Caco-2 (cell line): ENCODE measurements around the gene PLBD2. TPM values are rescaled to one million over a fixed set of nuclear protein-coding genes. Genes with fewer than 3 reads are reported as not detected.

ENCODE experiments used
- BruUV-seq: library from RNA; stranded (reverse); fragments of 400-500 nt; replicated peaks from 2 replicates; lab custom pipeline; 2021; lab: Mats Ljungman, UMichigan
- CTCF ChIA-PET: fragments of 300-600 bp; sonication (Branson Sonifier 250); formaldehyde crosslinking; loops from one replicate; lab custom pipeline; 2022; ENCODE audit warnings: antibody characterized with exemption; lab: Charles Lee
- POLR2A ChIA-PET: fragments of 300-600 bp; sonication (Branson Sonifier 250); formaldehyde crosslinking; loops from one replicate; lab custom pipeline; 2022; ENCODE audit warnings: antibody characterized with exemption; lab: Charles Lee
- DNase-seq, 2 experiments: peaks; one replicate each; pipeline versions ENCODE4 v3.0.0 to v3.0.0-alpha.2; 2020 to 2022
- H3K27me3 ChIP-seq: replicated peaks from 2 replicates; pipeline ENCODE4 v1.6.0; 2011; ENCODE audit warnings: low read length; ENCODE audit not compliant: control insufficient read depth, insufficient read depth
- H3K36me3 ChIP-seq: 2 replicates; pipeline ENCODE4 v1.5.1; 2011; ENCODE audit warnings: low read length; ENCODE audit not compliant: control insufficient read depth, insufficient read depth
- H3K4me1 ChIP-seq: fragments of 250-450 bp; sonication (Bioruptor Pico); 2 replicates; pipeline ENCODE4 v1.5.1; 2020; ENCODE audit warnings: mild to moderate bottlenecking
- H3K4me3 ChIP-seq: 2 replicates; pipeline ENCODE4 v1.5.1; 2011; ENCODE audit warnings: low read depth, mild to moderate bottlenecking, control low read depth, low read length
- H3K9me3 ChIP-seq: fragments of 250-450 bp; sonication (Bioruptor Pico); 2 replicates; pipeline ENCODE4 v1.5.1; 2020; ENCODE audit warnings: mild to moderate bottlenecking, moderate library complexity
- H3K27ac Mint-ChIP-seq: one replicate; pipeline ENCODE4 v1.8.0; 2022; ENCODE audit warnings: mixed read lengths; ENCODE audit not compliant: unreplicated experiment
- H3K27me3 Mint-ChIP-seq: one replicate; pipeline ENCODE4 v1.8.0; 2022; ENCODE audit warnings: mixed read lengths; ENCODE audit not compliant: insufficient read depth, unreplicated experiment
- H3K36me3 Mint-ChIP-seq: one replicate; pipeline ENCODE4 v1.8.0; 2022; ENCODE audit warnings: mild to moderate bottlenecking, mixed read lengths; ENCODE audit not compliant: insufficient read depth, unreplicated experiment
- H3K4me1 Mint-ChIP-seq: one replicate; pipeline ENCODE4 v1.8.0; 2022; ENCODE audit warnings: low read depth, mixed read lengths; ENCODE audit not compliant: unreplicated experiment
- H3K4me3 Mint-ChIP-seq: one replicate; pipeline ENCODE4 v1.8.0; 2022; ENCODE audit warnings: mild to moderate bottlenecking, moderate library complexity, mixed read lengths; ENCODE audit not compliant: unreplicated experiment
- H3K9me3 Mint-ChIP-seq: one replicate; pipeline ENCODE4 v1.8.0; 2022; ENCODE audit warnings: mixed read lengths; ENCODE audit not compliant: unreplicated experiment
- intact Hi-C: fragments of 100-400 bp; cut with micrococcal nuclease; formaldehyde crosslinking; loops from one replicate; pipeline ENCODE4 v1.10.0; 2022; ENCODE audit not compliant: unreplicated experiment
- total RNA-seq: library from RNA; stranded (reverse); gene quantifications from 2 replicates; pipeline ENCODE4 v1.2.3, GENCODE V29; 2022
- TF ChIP-seq, protein P1 (sequence below), 2 experiments: fragments of 200-600 bp in 1 of 2; IDR thresholded peaks; 1 replicate in 1 of 2; 2 replicates in 1 of 2; pipeline versions ENCODE4 v1.5.1 to v1.8.0; 2011 to 2022; ENCODE audit warnings: antibody characterized with exemption in 1 of 2, control low read depth in 1 of 2, inconsistent platforms in 1 of 2, low read depth in 1 of 2, low read length in 1 of 2, mild to moderate bottlenecking in 1 of 2, moderate library complexity in 1 of 2; ENCODE audit not compliant: insufficient read depth in 1 of 2, severe bottlenecking in 1 of 2, unreplicated experiment in 1 of 2

PLBD2 gene
- total RNA-seq, 1 experiment from 2014 or later, result 43.1 TPM

DNA sequence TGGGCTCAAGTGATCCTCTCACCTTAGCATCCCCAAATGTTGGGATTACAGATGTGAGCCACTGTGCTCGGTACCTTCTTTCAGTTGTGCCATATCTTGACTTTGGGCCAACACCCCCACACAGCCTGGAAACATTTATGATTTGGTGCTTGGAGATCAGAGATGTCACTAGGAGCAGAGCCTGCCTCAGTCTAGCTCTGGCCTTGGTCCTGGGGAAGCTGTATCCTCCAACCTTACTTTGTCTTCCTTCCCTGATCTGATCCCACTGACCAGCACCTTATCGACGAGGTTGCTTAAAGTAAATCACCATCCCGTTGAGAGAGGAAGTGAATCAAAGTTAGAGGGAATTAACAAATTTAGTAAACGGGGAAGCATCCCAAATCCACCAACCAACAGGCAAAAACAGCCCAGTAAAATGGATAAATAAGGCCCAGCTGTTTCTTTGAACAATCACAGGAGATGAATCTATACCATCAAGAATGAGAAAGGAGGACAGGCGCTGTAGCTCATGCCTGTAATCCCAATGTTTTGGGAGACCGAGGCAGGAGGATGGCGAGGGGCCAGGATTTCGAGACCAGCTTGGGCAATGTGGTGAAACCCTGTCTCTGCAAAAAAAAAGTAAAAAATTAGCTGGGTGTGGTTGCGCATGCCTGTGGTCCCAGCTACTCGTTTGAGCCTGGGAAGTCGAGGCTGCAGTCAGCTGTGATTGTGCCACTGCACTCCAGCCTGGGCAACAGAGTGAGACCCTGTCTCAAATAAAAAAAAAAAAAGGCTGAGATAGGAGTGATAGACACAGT is 3.4 kb downstream of the PLBD2 start:
- Histone ChIP-seq H3K36me3 (no peaks in the 10 kb centered on the region), H3K27me3 (no peaks in the 10 kb centered on the region), H3K4me3 (no peak overlapping the region), H3K4me1 (peaks cover 10% of the 10 kb centered on the region), H3K9me3 (no peaks in the 10 kb centered on the region)
- no TSS peak for BruUV-seq
- H3K4me1 Mint-ChIP-seq, result peaks cover 5% of the 10 kb centered on the region
- intact Hi-C loops, result no loop called here
- ChIA-PET POLR2A (no interaction called here), CTCF (no interaction called here)
- H3K27me3 Mint-ChIP-seq, result no peaks in the 10 kb centered on the region
- peaks cover 8% of the 10 kb centered on the region for H3K36me3 Mint-ChIP-seq
- H3K9me3 Mint-ChIP-seq, result no peaks in the 10 kb centered on the region
- no peak overlapping the region for H3K27ac Mint-ChIP-seq
- TF ChIP-seq, protein P1, sequence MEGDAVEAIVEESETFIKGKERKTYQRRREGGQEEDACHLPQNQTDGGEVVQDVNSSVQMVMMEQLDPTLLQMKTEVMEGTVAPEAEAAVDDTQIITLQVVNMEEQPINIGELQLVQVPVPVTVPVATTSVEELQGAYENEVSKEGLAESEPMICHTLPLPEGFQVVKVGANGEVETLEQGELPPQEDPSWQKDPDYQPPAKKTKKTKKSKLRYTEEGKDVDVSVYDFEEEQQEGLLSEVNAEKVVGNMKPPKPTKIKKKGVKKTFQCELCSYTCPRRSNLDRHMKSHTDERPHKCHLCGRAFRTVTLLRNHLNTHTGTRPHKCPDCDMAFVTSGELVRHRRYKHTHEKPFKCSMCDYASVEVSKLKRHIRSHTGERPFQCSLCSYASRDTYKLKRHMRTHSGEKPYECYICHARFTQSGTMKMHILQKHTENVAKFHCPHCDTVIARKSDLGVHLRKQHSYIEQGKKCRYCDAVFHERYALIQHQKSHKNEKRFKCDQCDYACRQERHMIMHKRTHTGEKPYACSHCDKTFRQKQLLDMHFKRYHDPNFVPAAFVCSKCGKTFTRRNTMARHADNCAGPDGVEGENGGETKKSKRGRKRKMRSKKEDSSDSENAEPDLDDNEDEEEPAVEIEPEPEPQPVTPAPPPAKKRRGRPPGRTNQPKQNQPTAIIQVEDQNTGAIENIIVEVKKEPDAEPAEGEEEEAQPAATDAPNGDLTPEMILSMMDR (IDR thresholded peaks at IDR 0.05; ENCODE audit: insufficient read depth in 1 of 2, low read depth in 1 of 2, low read length in 1 of 2, severe bottlenecking in 1 of 2, unreplicated experiment in 1 of 2), result no peak
- H3K4me3 Mint-ChIP-seq, result no peak overlapping the region
- DNase-seq, result no peak

DNA sequence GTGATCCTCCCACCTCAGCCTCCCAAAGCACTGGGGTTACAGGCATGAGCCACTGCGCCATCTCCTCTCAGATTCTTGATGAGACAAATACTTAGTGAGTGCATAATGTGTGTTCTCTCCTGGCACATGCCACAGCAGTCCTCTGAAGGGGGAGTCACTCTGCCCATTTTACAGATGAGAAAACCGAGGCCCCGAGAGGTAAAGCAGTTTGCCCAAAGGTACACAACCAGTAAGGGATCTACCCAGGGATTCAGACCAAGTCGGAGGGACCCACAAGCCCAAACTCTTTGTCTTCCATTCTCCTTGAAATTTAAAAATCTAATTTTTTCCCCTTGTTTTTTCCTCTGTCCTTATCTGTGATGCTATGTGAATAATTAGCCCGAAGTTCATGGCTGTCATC is 6.3 kb downstream of the PLBD2 start:
- ChIA-PET CTCF (no interaction called here), POLR2A (no interaction called here)
- BruUV-seq, result no TSS peak
- no peak overlapping the region for H3K4me3 Mint-ChIP-seq
- TF ChIP-seq, protein P1 (IDR thresholded peaks at IDR 0.05; ENCODE audit: insufficient read depth in 1 of 2, low read depth in 1 of 2, low read length in 1 of 2, severe bottlenecking in 1 of 2, unreplicated experiment in 1 of 2), result no peak
- Histone ChIP-seq H3K4me1 (no peaks in the 10 kb centered on the region), H3K36me3 (no peaks in the 10 kb centered on the region; the same call in 1 of the 2 replicates), H3K4me3 (no peak overlapping the region), H3K9me3 (no peaks in the 10 kb centered on the region), H3K27me3 (no peaks in the 10 kb centered on the region)
- DNase-seq, result no peak
- no peak overlapping the region for H3K27ac Mint-ChIP-seq
- no peaks in the 10 kb centered on the region for H3K9me3 Mint-ChIP-seq
- H3K36me3 Mint-ChIP-seq, result peaks cover 8% of the 10 kb centered on the region
- H3K27me3 Mint-ChIP-seq, result no peaks in the 10 kb centered on the region
- intact Hi-C loops, result no loop called here
- H3K4me1 Mint-ChIP-seq, result no peaks in the 10 kb centered on the region

DNA sequence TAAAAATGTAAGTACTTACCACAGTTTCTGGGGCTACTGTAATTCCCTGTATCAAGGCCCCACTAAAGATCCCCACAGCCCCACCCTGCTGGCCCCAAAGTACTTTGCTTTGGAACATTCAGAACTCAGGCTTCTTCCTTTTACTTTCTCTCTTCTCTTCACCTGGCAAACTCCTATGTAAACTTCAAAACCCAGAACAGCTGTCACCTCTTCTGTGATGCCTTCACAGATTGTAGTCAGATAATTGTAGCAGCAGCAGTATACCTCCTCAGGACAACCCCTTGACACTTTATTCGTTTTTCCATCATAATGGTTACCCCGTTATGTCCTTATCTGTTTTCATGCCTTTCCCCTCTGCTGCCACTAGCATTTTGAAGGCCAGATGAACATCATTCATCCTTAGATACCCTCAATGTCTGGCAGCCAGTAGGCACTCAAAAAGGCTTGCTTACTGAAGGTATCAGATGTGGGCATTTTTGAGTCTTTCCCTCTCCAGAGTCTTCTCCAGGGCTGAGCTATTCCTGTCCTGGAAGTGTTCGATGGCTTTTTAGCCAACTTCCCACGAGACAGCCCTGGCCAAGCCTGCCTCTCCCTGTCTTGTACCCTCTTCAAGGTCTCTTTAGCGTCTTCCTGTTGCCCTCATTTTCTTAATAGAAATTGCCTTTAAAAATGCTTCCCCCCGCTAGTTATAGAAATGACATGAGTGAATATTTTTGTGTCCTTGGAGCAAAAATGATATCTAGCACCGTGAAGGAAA is 7.4 kb downstream of the PLBD2 start:
- BruUV-seq, result no TSS peak
- no peaks in the 10 kb centered on the region for H3K9me3 Mint-ChIP-seq
- no peak overlapping the region for H3K4me3 ChIP-seq
- ChIA-PET POLR2A (no interaction called here), CTCF (no interaction called here)
- no peak for DNase-seq
- intact Hi-C loops, result no loop called here
- no peaks in the 10 kb centered on the region for H3K27me3 Mint-ChIP-seq
- no peaks in the 10 kb centered on the region for H3K4me1 ChIP-seq
- H3K4me3 Mint-ChIP-seq, result no peak overlapping the region
- TF ChIP-seq, protein P1 (IDR thresholded peaks at IDR 0.05; ENCODE audit: insufficient read depth in 1 of 2, low read depth in 1 of 2, low read length in 1 of 2, severe bottlenecking in 1 of 2, unreplicated experiment in 1 of 2), result no peak
- no peaks in the 10 kb centered on the region for H3K27me3 ChIP-seq
- H3K9me3 ChIP-seq, result no peaks in the 10 kb centered on the region
- peaks cover 5% of the 10 kb centered on the region for H3K36me3 Mint-ChIP-seq
- no peaks in the 10 kb centered on the region for H3K4me1 Mint-ChIP-seq
- no peaks in the 10 kb centered on the region; the same call in 1 of the 2 replicates for H3K36me3 ChIP-seq
- H3K27ac Mint-ChIP-seq, result no peak overlapping the region
